ENCODE data around the gene BCL10.

BCL10 gene

DNA sequence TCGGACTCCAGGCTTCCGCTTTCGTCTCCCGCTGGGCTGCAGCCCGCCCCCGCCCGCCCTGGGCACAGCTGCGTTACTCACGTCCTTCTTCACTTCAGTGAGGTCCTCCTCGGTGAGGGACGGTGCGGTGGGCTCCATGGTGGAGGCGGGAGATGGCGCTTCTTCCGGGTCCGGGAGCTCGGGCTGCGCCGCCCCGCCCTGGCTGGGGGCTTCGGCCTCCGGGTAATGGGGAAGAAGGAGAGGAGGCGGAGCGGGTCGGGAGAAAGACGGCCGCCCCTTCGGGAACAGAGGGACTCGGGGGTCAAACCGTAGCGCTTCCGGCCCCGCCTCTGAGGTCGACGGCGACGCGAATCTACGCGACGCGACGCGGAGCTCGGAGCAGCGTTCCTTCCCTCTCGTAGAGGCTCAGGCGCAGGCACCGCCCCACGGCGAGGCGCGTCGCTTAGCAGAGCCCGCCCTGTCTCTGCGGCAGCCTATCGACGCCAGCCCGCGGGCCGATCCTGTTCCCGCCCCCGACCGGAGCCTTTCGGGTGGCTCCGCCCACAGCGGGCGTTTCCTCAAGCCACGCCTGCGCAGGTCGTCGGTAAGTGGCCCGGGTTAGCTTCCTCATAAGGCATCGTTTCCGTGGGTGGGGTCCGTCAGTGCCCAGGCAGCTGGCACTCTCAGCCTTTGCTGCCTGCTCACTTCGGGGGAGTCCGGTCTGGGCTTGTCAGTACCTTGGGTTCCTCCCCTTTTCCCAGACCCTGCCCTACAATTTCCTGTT, at the start of gene BCL10:
Gene BCL10, minus strand, starts transcription at position 418 of the 763 bp plus-strand sequence. Its CDS starts 280 bp downstream, at position 138.
- ATAC-seq (peak; percentile 99), DNase-seq (peak; percentile 98)

DNA sequence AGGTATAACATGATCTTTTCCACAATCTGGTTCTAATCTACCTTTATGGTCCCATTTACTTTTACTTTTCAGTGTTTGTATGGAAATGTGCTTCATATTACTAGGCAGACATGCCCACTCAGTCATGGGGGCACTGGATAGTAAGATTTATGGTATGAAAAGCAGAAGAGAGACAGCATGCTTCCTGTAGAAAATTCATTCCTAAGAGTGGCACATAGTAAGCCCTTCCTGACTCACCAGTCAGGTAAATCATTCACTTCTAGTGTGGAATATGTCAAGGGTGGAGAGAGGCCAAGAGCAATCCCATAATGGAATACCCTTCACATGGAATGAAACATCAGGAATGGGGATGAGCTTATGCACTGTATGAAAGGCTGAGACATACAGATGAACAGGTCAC, 49.5 kb upstream of the BCL10 start:
- no peak for ATAC-seq
- no peak for DNase-seq

DNA sequence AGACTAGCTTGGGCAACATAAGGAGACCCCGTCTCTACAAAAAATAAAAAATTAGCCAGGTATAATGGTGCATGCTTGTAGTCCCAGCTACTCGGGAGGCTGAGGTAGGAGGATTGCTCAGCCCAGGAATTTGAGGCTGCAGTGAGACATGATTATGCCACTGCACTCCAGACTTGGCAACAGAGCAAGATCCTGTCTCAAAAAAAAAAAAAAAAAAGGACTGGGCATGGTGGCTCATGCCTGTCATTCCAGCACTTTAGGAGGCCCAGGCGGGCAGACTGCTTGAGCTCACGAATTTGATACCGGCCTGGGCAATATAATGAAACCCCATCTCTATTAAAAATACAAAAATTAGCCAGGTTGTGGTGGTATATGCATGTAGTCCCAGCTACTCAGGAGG, 47.3 kb upstream of the BCL10 start:
- ATAC-seq: no peak
- no peak for DNase-seq

DNA sequence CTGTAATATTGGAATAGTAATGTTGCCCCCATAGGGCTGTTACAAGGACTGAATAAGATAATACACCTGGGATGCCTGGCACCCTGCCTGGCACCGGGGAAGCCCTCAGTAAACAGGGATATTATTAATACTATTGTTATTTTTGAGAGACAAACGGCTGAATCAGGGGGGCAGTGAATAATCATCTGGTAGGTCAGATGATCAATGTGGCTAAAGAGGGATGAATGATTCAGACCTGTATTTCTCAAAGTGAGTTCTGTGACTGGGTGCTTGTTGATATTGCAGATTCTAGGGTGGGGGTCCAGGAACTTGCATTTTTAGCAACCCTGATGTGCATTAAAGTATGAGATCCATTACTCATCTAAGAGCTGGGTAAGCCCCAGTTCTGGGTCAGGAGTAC, 46.2 kb upstream of the BCL10 start:
- ATAC-seq (no peak), DNase-seq (no peak)

DNA sequence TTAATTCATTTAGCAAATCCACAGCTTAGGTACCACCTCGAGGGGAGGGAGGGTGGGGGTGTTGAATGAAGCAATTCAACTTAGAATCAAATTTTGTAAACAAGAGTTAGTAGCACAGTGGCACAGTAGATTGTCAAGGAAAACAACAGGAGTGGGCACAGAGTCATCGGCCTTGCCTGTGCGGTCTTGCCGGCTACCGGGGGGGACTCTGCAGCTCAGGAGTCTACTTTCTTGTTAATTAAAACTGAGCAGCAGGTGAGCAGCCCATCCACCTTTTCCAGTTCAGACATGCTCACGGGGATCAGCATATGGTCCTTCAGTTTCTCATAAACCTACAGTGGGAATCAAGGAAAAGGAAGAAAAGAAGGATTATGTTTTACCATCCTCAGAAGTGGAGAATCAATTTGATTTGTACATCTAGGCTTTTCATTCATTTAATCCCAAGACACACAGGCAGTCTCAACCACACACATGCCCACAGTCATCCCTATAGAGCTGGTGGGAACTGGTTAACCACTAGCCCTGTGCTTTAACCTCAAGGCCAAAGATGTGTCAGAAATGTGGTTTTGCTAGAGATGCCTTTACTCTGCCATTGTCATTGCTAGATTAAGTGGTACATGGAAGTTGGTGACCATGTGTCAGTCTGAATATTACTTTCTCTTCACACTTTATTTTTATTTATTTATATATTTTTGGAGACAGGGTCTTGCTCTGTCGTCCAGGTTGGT, 45.0 kb upstream of the BCL10 start:
- peak; percentile 93 for ATAC-seq
- peak; percentile 36 for DNase-seq

DNA sequence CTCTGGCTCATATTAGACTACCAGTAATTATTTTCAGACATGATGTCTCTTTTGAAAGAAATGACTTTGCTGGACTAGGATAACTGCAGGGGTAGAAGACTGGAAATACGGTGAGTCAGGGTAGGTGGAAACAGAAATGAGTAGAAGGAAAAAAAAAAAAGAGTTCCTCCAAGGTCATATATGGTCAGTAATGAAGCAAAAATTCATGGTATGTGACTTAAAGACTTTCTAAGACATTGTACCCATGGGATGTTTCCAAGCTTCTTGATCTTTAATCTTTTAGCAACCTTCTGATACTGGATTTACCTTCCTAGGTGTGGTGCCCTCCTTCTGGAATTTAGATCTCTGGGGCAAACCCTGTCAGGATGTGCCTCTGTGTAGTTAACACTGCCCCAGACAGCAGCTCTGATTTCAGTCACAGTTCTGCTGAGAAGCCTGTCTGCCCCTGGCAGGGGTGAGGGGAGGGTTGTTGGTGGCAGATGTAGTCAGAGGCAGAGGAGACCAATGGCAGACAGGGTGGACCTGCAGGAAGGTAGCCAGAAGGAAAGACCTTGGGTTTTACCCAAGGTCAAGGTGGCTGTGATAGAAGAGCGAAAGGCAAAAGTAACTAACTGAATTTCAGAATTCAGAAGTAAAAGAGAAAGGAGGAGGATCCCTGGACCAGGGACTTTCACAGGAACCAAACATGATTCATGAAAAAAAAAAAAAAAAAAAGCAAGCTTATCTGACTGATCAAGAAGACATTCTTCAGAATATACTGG, 44.1 kb upstream of the BCL10 start:
- no peak for ATAC-seq
- DNase-seq: no peak

DNA sequence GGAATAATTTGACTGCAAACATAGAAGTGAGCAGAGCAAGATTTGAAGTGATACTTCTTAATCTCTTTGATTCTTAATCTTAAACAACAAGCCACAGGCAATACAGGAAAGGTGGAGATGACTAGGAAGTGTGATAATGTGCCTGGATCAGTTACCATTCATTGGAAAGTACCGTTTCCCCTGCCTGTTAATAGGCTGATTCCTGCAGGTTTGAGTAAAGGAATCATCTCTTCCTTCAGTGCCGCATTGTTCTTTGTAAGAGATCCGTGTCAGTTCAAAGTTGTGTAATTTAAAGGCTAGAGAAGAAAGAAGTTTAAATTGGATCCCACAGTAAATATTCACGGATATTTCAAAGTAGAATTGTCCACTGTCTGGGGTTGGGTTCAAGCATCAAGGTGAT, 43.5 kb upstream of the BCL10 start:
- no peak for DNase-seq
- no peak for ATAC-seq

DNA sequence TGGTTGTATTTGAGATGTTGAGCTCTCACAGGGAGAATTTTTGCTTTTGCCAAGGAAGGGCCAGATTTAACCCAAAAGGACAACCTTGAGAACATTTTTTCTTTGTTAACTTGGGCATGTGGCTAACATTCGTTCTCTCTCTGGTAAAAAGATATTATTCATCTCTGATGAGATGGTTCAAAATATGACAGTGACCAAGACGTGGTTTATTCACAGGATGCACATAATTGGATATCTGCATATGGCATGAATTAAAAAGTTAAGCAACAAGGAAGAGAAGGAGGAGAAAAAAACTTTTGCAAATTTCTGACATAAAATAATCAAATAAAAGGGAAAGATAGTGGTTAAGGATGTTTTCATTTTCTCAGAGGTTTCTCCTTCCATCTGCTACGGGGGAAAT, 43.1 kb upstream of the BCL10 start:
- ATAC-seq (no peak), DNase-seq (no peak)

DNA sequence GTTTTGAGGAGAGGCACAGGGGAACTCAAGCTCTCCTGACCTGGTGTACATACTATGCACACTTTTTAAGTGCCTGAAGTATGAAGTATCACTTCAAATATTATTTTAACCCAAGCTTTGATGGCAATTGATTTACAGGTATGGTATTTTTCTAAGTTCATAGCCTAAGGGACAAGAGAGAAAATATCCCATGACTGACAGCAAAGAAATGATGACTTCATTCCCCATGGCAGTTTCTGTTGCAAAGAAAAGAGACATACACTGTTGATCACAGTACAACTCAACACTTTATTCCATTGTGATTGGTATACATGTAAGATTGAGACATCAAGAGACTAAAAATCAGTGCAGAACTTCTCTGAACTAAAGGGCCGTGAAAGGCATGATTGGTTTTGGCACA, 41.8 kb upstream of the BCL10 start:
- DNase-seq: no peak
- no peak for ATAC-seq

DNA sequence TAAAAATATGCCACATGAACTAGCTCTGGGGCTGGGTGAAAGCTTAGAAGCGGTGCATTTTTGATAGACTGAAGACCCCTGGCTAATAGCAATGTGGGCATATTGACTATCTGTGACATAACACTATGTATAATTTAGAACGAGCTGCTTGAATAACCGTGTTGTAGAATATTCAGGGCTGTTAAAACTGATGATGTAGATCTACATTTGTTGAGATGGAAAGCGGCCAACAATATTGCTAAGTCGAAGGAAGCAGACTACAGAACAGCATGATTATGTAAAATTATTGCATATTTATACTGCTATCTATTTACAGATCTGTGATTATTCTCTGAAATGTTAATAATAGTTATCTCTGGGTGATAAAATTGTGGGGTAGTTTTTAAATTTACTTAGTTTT, 41.1 kb upstream of the BCL10 start:
- DNase-seq (no peak), ATAC-seq (no peak)

DNA sequence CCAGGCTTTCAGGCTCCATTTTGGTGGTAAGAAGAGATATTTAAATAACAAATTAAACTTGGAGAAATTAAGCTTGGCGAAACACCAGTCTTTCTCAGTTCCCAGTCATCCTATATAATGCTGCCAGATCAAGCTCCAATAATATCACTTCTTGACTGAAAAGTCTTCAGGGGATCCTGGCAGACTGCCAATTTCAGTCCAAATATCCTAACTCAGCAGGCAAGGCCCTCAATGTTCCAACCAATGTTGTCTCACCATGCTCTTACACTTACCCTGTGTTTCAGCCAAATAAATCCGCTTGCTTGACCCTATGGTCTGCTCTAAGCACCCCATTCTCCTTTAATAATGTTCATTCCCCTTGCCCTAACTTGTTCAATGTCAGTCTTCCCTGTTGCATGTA, 39.9 kb upstream of the BCL10 start:
- no peak for DNase-seq
- no peak for ATAC-seq

DNA sequence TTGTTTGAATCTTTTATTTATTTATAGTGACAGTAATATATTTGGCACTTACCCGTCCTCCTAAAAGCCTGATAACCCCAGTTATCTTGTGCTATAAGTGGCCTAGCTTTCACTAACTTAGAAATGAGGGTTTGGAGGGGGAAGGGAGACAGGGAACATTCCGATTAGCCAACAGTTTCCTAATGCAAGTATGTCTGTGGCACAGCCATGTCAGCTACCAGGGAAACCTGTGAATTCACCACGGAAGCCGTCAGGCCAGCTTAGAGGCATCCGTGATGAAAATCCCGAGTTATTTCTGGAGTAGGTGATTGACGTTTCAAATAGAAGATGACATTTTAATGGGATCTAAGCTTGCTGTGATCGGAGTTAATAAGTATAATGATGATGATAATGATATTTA, 39.4 kb upstream of the BCL10 start:
- ATAC-seq (no peak), DNase-seq (no peak)

DNA sequence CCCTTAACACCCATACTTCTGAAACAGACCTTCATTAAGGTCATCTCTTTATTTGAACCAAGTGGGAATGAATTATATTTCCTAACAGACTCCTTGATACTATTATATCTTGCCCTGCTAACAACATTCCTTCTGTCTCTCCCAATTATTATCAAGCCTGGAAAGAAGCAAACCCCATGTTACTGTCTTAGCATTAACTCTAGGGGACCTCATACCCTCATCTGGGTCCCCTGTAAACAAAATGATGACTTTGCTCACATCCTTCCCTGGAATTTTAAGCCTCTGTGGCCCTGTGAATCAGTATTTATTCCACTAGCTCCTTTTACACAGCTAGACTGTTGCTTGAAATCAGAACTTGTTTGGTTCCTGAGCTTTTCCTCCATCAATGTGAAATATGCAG, 38.3 kb upstream of the BCL10 start:
- ATAC-seq: no peak
- DNase-seq: no peak

DNA sequence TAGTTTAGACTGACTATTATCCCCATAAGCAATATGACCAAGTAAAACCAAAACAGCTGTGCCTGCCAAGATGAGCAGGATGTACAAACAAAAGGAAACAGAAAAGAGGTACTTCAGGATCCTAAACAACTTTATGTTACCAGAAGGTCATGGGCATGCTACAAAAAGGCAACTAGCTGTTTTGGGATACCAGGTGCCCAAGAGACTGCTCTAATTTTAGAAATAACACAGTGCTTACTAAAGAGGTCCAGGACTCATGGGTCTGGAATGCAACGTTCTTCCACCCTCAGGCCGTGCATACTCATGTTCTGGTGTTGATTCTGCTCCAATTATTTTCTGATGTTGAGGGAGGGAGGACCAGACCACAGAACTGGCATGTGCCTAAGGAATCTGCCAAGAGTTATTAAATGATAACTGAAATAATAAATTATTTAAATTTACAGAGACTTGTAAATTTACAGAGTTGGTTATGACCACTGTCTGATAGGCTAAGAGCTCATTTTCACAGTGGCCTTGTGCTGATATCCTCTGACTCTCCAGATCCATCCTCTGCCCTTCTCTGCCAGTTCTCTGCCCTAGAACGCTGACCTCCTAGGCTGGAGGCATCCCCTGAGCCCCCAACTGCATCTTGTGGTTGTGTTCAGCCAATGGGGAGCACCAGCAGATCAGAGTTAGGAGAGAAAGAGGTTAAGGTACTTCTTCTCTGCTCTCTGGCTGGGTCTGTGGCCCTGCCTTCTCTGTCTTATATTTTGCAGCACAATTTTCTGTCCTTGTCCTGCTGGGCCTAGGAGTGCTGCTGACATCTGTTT, 37.7 kb upstream of the BCL10 start:
- ATAC-seq (no peak), DNase-seq (no peak)

DNA sequence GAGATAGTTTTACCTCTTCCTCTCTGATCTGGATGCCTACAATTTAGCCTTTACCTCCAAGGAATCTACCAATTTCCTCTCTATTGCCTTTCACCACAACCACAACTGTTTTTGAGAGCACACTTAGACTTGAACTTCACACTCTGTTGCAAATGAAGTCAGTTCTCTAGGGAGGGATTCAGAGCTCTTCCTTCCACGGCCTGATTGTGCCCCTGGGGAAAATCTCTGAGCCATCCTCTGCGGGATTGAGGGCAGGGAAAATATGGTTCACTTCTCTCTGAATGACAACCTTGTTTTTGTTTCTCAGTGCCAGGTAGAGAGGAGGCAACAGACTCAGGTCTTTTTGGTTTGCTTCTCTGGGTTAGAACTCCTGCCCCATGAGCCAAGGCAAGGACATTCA, 35.4 kb upstream of the BCL10 start:
- ATAC-seq: no peak
- no peak for DNase-seq

DNA sequence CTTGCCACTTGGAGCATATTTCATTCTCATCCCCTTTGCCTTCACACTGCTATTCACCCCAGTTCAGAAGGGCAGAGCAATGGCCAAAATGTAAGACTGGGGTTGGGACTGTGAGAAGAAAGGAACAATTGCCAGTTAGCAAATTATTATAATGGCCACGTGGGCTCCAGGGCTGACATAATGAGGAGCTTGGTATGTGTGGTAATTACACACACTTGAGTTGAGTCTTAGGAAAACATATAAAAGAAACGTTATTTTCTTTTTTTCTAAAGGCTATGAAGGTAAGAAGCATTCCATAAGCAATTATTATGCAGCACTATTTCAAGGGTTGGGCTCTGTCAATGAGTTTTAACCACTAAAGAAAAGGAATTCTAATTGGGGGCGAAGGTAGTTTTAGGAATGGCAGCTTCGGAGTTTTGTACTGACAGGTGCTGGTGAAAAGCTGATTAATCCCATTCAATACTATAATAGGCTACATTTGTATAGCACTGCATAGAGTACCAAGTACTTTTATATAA, 32.5 kb upstream of the BCL10 start:
- no peak for DNase-seq
- ATAC-seq: no peak

DNA sequence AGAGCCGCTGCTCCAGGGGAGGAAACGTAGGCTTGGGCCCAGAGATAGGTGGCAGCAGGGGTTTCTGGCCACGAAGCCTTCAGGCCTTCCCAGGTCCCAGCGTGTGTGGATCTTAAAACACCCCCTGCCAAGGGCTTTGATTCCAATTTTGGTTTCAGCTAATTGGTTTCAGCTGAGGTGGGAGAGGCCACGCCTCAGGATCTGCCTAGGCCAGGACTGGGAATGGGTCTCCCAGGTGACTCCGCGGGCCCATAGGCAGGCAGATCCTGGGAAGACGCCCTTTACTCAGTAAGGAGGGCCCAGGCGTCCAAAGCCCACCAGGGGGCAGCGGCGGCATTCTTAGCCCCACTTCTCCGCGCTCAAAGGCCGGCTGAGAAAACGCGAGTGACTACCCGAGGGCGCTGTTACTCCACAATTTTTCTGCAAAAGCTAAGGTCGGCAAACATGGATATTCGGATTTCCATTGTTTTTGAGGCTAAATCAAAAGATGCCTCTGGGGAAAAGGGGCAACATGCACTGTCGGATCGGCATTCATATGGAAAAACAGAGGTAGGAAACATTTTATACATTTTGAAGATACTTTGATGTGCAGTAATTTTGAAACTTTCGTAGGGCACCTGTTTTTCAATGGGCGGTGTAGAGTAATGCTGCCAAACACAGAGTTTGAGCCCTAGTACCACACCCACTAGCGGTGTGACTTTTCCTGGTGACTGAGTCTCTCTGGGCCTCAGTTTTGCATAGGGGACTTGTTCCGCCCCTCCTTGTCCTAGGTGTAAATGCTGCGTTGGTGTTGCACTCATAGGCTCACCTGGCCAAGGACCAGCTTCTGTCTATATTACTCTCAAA, 31.8 kb upstream of the BCL10 start:
- DNase-seq (peak; percentile 82), ATAC-seq (peak; percentile 90)

DNA sequence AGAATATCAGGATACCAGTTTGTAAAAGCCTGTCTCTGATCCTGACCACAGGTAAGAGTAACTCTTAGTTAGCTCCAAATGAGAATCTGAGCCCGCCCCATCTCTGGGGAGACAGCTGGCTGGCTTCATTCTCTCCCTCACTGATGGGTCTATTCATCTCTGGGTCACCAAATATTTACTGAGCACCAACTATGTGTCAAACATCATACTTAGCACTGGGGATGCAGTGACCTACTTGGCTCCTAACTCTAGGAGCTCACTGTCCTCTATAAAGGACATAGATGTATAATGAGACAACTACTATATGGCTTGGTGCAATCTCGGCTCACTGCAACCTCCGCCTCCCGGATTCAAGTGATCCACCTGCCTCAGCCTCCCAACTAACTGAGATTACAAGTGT, 29.8 kb upstream of the BCL10 start:
- ATAC-seq (no peak), DNase-seq (no peak)

DNA sequence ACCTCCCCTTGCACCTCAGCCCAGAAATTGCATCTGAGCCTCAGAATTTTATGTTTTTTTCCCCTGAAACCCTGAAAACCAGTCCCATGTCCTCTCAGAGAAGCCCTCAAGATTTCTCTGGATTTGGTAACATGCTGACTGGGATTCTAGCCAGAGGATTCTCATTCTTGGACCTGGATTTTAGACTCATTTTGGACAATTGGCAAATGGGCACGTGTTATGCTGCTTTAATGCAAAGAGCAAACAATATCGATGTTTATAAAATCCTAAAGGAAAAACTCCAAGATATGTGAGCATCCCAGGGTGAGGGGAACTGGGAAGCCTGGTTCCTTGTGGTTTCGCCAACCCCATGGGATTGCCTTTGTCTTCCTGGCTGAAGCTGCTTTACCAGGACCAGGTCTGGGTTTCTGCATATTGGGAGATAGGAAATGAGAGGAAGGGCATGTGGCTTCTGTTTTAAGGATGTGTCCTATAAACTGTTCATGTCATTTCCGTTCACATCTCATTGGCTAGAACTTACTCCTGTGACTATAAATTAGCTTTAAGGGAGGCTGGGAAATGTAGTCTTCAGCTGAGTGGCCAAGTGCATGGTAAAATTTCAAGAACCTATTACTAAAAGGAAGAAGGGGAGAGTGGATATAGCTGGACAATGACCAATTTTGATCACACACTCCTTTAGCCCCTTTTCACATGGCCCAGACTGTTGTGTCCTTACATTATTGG, 27.2 kb upstream of the BCL10 start:
- ATAC-seq (no peak), DNase-seq (no peak)

DNA sequence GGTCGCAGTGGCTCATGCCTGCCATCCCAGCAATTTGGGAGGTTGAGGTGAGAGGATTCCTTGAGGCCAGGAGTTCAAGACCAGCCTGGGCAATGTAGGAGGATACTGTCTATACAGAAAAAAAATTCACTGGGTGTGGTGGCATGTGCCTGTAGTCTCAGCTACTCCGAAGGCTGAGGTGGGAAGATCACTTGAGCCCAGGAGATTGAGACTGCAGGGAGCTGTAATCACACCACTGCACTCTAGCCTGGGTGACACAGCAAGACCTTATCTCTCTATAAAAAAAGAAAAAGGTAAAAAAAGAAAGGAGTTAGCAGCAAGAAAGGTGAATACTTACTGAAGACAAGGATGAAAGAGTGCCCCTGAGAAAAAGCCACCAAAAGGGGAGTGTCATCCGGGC, 23.7 kb upstream of the BCL10 start:
- DNase-seq (no peak), ATAC-seq (no peak)

Data from stimulated activated naive CD8-positive, alpha-beta T cell treated with anti-CD3 and anti-CD28 coated beads, Interleukin-15, Interleukin-2, amounts not matched to agents 100 U/mL and 50 U/mL, for 24 hours (primary cell).